ENCODE data around the gene CMC2. TPM values are rescaled to one million over a fixed set of nuclear protein-coding genes. Genes with fewer than 3 reads are reported as not detected.

Gene CMC2
- total RNA-seq: 23.3 and 31.3 TPM in 2 replicates

DNA sequence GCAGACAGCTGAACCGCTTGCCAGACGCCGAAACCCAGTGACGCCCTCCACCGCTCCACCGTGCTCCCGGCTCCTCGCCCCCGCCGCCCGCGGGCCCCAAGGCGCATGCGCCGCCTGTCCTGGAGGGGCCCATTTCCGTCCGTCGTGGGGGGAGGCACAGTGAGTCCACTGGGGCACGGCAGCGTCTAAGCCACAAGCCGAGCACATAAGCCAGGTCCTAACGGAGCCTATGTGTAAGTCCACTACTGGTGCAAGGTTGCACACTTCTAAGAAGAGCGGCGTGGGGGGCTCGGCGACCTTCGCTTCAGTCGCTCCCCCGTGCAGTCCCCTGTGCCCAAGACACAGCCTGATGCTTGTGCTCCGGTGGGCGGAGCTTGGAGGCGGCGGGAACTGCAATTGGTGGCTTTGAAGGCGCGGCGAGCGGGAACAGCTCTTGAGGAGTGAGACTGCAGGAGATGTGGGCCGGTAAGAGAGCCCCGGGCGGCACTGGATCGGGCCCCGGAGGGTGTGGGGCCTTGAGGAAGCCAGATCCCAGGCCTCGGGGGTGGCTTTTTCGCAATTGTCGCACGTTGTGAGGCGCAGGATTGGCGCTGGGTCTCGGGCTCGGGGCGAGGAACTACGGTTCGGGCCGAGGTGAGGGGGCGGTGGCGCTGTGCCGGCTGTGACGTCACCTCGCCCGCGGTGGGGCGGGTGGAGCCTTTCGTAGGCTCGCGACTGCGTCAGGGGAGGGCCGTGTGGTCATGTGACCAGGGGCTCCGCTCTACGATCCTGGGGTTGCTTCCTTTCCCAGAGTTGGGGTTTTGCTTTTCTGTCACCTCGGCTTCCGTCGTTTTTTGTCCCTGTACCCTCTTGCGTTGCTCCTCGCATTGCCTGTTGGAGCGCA is at the start of gene CMC2, which contains the start of gene CENPN:
TSS of gene CMC2 (minus strand) at position 73 of the 883 bp plus-strand sequence. CDS start 9,491 bp downstream, outside the sequence.
TSS of gene CENPN (plus strand) at position 402 of the 883 bp plus-strand sequence. CDS start 4,726 bp downstream, outside the sequence.

DNA sequence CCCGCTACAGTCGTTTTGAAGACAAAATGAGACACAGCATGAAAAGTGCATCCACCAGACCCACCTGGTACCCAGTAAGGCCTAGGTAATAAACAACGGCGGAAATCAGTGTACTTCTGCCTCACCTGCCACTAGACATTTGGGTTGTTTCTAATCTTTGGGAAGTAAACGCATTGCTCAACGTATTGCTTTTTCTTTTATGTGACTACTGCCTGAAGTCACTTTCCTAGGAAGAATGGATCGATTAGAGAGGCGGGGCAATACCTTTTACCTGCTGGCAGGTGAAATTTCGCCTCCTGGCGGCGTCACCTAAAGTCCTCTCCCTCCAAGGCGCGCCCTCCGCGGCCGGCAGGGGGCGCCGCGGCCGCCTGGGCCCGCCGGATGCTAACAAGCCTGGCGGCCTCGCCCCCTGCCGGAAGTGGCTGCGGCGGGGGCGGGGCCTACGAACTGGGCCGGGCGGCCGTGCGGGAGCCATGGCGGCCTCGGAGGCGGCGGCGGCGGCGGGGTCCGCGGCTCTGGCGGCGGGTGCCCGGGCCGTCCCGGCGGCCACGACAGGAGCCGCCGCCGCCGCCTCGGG is 28.8 kb upstream of the CMC2 start, which contains the start of gene ATMIN:
TSS of gene ATMIN (plus strand) at position 445 of the 577 bp plus-strand sequence. CDS start at position 474, 29 bp downstream.

Other genes with a start within 250 kb of the CMC2 start
- 1.0 and 2.0 TPM in 2 replicates for gene CDYL2, start 202.3 kb downstream of the CMC2 start, total RNA-seq
- 4.9 and 9.3 TPM in 2 replicates for gene CENPN, start 329 bp upstream of the CMC2 start, total RNA-seq
- 21.9 and 22.5 TPM in 2 replicates for gene ATMIN, start 29.0 kb upstream of the CMC2 start, total RNA-seq
- 0.16 and 0.34 TPM in 2 replicates for gene C16orf46, start 70.4 kb upstream of the CMC2 start, total RNA-seq
- gene GCSH, start 89.5 kb upstream of the CMC2 start, total RNA-seq: 7.3 and 13.6 TPM in 2 replicates
- gene BCO1, start 231.8 kb upstream of the CMC2 start, total RNA-seq: under 0.01 TPM in 1 of 2 replicates, not detected in the other

Measured in bronchial smooth muscle cell (primary cell).